ENCODE results near the gene KRTAP5-3. TPM values are rescaled to one million over a fixed set of nuclear protein-coding genes. Genes with fewer than 3 reads are reported as not detected.

KRTAP5-3 gene
- total and polyA plus RNA-seq, 2 of the 13 experiments (the other 11 are each of a cell fraction or from before 2014, with no cell fraction given), result not detected

- Histone ChIP-seq H2AFZ (ENCODE audit: low read length) (no peak overlapping the region), H3K79me2 (ENCODE audit: insufficient read depth, low read length) (no peaks in the 10 kb centered on the region), H3K27me3 (ENCODE audit: control insufficient read depth in 1 of 2, insufficient read depth in 2 of 2, low read length in 2 of 2) (no peaks in the 10 kb centered on the region), H3K4me2 (ENCODE audit: low read depth, low read length) (no peak overlapping the region), H3K4me1 (ENCODE audit: insufficient read depth, low read length) (no peaks in the 10 kb centered on the region), H4K20me1 (ENCODE audit: insufficient read depth, low read length) (peaks cover 4% of the 10 kb centered on the region; the same call in 1 of the 2 replicates), H3K36me3 (replicated peaks in 1 of 2; ENCODE audit: control insufficient read depth in 1 of 2, insufficient read depth in 2 of 2, low read length in 2 of 2) (peaks cover 0 to 1% of the 10 kb centered on the region in 2 experiments; a peak in 1 of 5 replicates), H3K9me3 (ENCODE audit: low read length) (no peaks in the 10 kb centered on the region), H3K9ac (ENCODE audit: insufficient read depth, low read depth, low read length) (no peak overlapping the region), H3K4me3 (replicated peaks in 1 of 3; ENCODE audit: insufficient read depth in 1 of 3, low read depth in 2 of 3, low read length in 3 of 3) (no peak overlapping the region), H3K27ac (ENCODE audit: extremely low read length, insufficient read depth, low read length) (no peak overlapping the region)
- CTCF ChIA-PET (ENCODE audit: low intra/inter-chr PET ratio, low total read pairs), result no interaction called here
- intact Hi-C loops (cut with micrococcal nuclease; ENCODE audit: unreplicated experiment), result no loop called here
- POLR2A ChIA-PET, result no interaction called here
- in situ Hi-C loops (cut with HindIII; ENCODE audit: extremely low pct_ligation_motif_present, low pct_unique_long_range_greater_than_20kb), result no loop called here
- FAIRE-seq, result no peak
- BruUV-seq (replicated peaks), result no TSS peak
- no peak for DNase-seq (ENCODE audit: low spot score)
- WGBS (ENCODE audit: low lambda C conversion rate), result 87% methylated on average over 3 of the region's 8 CpGs
- ATAC-seq, result no peak
- TF ChIP-seq LRRFIP1 (CRISPR knock-in tag; conservative IDR thresholded peaks at IDR 0.05), result no peak
- no peak for TF ChIP-seq ZNF629 (CRISPR knock-in tag; conservative IDR thresholded peaks at IDR 0.05)
Observed at GRCh38 chr11:1560649-1561251, 47.5 kb downstream of the KRTAP5-3 start.

GRCh38 chr11:1560002-1560648 is 48.1 kb downstream of the KRTAP5-3 start:
- CTCF ChIA-PET (ENCODE audit: low intra/inter-chr PET ratio, low total read pairs), result no interaction called here
- H3K4me2 ChIP-seq (ENCODE audit: low read depth, low read length), result no peak overlapping the region
- FAIRE-seq, result no peak

More at GRCh38 chr11:1560002-1560648, 48.1 kb downstream of the KRTAP5-3 start:
- no peak for ATAC-seq
- no peaks in the 10 kb centered on the region for H3K9me3 ChIP-seq (ENCODE audit: low read length)
- 92% methylated on average over 11 of the region's 15 CpGs for WGBS (ENCODE audit: low lambda C conversion rate)
- DNase-seq (ENCODE audit: low spot score), result no peak
- POLR2A ChIA-PET, result no interaction called here
- H3K36me3 ChIP-seq (replicated peaks in 1 of 2; ENCODE audit: control insufficient read depth in 1 of 2, insufficient read depth in 2 of 2, low read length in 2 of 2), result peaks cover 0 to 1% of the 10 kb centered on the region in 2 experiments; a peak in 1 of 5 replicates
- BruUV-seq (replicated peaks), result no TSS peak
- intact Hi-C loops (cut with micrococcal nuclease; ENCODE audit: unreplicated experiment) (no loop called here), in situ Hi-C loops (cut with HindIII; ENCODE audit: extremely low pct_ligation_motif_present, low pct_unique_long_range_greater_than_20kb) (no loop called here)
- no peak overlapping the region for H2AFZ ChIP-seq (ENCODE audit: low read length)
- TF ChIP-seq ATF7-NPFF (CRISPR knock-in tag; IDR thresholded peaks at IDR 0.05; ENCODE audit: low read depth) (no peak), ELK4 (CRISPR knock-in tag; IDR thresholded peaks at IDR 0.05; ENCODE audit: borderline replicate concordance) (no peak), HIVEP1 (CRISPR knock-in tag; IDR thresholded peaks at IDR 0.05) (no peak), BCLAF1 (IDR thresholded peaks at IDR 0.05) (no peak), PHF20 (CRISPR knock-in tag; IDR thresholded peaks at IDR 0.05) (no peak), ZNF615 (CRISPR knock-in tag; IDR thresholded peaks at IDR 0.05; ENCODE audit: borderline replicate concordance) (no peak), SP5 (CRISPR knock-in tag; IDR thresholded peaks at IDR 0.05; ENCODE audit: borderline replicate concordance, low read depth) (no peak), AGO1 (IDR thresholded peaks at IDR 0.05; ENCODE audit: low read depth, low read length, poor library complexity, severe bottlenecking) (peak; percentile 2)
- H3K4me3 ChIP-seq (replicated peaks in 1 of 3; ENCODE audit: insufficient read depth in 1 of 3, low read depth in 2 of 3, low read length in 3 of 3), result no peak overlapping the region
- H3K9ac ChIP-seq (ENCODE audit: insufficient read depth, low read depth, low read length), result no peak overlapping the region
- H4K20me1 ChIP-seq (ENCODE audit: insufficient read depth, low read length), result peaks cover 4% of the 10 kb centered on the region; the same call in 1 of the 2 replicates
- no peaks in the 10 kb centered on the region for H3K79me2 ChIP-seq (ENCODE audit: insufficient read depth, low read length)
- H3K4me1 ChIP-seq (ENCODE audit: insufficient read depth, low read length), result no peaks in the 10 kb centered on the region
- H3K27ac ChIP-seq (ENCODE audit: extremely low read length, insufficient read depth, low read length), result no peak overlapping the region
- no peaks in the 10 kb centered on the region for H3K27me3 ChIP-seq (ENCODE audit: control insufficient read depth in 1 of 2, insufficient read depth in 2 of 2, low read length in 2 of 2)
